Measurements from ENCODE around the gene TAF9.
"Not testable (repeated sequence)": the region's sequence is repeated elsewhere in the genome, so short reads cannot be mapped to it uniquely, and the experiment has no call there.

The TAF9 gene

DNA sequence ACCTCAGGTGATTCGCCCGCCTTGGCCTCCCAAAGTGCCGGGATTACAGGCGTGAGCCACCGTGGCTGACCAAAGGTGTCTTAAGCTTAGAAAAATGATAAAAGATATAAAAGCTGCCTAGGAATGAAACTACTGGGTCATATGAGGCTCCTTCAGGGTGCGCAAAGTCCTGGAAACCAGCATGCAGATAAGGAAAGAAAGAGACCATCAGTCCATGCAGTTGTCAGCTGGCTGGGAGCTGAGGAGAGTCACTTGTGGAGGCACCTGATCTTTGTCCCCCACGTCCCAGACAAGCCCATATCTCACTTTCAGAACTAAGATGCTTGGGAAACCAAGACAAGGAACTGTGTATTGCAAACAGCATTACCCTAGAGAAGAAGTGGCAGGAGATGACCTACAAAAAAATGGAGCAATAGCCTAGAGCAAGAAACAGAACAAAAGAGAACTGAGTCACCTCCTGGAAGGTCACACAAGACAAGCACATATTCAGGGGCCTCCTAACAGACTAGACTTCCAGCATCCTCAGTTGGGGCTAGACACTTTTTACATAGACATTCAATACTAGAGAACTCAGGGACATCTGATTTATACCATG lies 33.9 kb downstream of the TAF9 start:
- no peak for DNase-seq (ENCODE audit: low read depth)

DNA sequence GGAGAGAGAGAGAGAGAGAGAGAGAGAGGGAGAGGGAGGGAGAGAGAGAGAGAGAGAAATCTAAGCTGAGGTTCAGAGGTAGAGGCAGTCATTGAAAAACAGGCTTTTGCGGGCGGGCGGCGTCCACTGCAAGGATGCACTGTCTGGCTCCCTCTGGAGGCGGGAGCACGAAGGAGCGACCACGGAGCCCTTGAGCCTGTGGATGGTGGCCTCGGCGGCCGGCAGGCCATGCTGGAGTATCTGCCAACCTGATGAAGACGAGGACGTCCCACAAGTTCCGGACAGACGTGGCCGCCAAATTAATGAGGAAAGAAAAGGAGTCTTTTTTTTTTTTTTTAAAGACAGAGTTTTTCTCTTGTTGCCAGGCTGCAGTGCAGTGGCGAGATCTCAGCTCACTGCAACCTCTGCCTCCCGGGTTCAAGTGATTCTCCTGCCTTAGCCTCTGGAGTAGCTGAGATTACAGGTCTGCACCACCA lies 34.5 kb downstream of the TAF9 start:
- DNase-seq (ENCODE audit: low read depth), result peak; percentile 63

DNA sequence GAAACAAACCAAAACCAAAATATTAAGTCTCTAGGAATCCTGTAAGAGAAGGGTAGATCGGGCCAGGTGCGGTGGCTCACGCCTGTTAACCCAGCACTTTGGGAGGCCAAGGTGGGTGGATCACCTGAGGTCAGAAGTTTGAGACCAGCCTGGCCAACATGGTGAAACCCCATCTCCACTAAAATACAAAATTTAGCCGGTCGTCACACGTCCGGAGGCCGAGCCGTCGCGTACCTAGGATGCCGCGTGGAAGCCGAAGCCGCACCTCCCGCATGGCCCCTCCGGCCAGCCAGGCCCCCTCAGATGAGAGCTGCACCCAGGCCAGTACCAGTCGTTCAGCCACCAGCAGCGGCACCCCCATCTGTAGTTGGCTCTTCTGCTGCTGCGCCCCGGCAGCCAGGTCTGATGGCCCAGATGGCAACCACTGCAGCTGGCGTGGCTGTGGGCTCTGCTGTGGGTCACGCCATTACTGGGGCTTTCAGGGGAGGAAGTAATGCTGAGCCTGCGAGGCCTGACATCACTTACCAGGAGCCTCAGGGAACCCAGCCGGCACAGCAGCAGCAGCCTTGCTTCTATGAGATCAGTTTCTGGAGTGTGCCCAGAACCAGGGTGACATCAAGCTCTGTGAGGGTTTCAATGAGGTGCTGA lies 35.5 kb downstream of the TAF9 start:
- DNase-seq (ENCODE audit: low read depth), result not testable (repeated sequence)

DNA sequence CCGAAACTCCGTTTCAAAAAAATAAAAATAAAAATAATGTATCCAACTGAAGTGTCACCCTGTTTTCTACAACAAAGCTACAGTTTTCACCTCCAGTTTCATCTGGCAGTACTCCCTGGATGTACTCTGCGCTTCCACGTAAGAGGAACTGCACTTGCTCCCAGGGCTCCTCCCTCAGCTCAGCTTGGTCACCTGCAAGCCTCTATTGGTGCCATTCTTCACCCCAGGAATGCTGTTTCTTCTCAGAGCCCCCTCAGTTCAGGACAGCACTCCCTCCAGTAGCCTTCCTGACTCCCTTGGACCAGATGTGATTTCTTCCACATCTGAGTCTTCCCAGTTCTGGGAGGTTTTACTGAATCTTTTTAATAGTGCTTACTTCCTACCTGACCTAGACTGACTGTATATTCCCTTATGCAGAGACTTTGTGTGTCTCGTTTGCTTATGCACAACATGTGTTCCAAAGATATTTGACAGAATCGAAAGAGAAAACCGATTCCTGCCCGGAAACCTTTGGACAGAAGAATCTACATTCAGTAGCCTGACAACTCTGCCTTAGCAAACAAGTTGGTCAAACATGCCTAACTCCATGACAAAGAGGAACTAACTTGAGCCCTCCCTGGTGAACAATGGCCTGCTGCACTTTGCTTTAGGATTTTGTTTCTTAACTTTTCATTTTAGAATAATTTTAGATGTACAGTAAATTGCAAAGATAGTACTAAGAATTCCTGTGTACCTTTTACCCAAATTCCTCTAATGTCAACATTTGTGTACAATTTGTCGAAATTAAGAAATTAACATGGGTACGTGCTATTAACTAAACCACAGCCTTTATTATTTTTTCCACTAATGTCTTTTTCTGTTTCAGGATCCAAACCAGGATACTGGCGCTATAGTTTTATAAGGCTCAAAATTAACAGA lies 37.5 kb downstream of the TAF9 start:
- DNase-seq (ENCODE audit: low read depth), result no peak

DNA sequence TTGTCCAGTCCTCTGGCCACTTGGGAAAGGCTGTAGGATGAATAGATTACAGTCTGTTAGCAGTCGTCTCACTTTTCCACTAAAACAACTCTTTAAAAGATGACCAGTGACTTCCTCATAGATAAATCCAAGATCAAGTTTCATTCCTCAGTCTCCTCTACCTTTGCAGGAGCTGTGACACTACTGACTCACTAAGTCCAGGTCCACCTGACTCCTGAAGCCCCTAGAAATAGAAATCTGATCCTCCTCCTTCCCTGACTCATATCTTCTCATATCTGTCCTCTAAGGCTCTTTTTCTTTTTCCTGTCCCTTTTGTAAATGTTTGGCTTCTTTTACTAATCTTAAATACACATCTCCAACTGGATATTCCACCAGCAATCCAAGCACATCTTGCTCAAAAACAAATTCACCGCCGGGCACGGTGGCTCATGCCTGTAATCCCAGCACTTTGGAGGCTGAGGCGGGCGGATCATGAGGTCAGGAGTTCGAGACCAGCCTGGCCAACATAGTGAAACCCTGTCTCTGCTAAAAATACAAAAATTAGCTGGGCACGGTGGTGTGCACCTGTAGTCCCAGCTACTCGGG lies 39.3 kb downstream of the TAF9 start:
- no peak for DNase-seq (ENCODE audit: low read depth)

DNA sequence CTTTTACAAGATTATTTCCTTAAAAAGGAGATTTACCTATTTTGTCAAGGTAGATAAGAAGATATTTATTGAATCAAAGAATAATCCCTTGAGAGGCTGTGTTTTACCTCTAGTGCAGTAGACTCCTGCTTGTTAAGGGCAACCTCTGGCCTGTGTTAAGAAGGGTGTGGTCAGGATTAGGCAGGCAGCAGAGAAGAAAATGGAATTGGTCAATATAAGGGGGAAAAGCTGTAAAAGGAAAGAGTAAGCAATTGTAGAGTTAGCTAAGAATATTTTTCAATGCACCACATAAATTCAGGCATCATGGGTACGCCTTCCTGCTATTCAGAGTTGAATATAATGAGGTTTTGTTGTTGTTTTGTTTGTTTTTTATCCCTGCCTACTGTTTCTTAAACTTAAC lies 43.0 kb downstream of the TAF9 start:
- no peak for DNase-seq (ENCODE audit: low read depth)

DNA sequence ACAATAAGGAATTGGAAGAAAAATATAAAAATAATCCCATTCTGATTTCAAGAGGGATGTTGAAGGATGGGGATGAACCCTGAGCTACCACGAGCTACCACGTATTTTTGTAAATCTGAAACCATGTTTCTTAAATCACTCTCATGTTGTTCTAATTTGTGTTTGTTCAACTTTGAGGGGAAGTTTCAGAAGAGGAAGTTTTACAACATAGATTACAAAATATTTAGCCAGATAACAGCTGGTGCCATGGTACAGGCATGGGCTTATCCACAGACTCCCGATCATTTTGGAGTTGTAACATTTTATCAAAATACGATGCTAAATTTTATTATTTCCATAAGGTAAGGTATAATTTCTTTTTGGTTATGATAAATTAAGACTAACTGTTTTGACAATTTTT lies 51.9 kb downstream of the TAF9 start:
- DNase-seq (ENCODE audit: low read depth), result no peak

DNA sequence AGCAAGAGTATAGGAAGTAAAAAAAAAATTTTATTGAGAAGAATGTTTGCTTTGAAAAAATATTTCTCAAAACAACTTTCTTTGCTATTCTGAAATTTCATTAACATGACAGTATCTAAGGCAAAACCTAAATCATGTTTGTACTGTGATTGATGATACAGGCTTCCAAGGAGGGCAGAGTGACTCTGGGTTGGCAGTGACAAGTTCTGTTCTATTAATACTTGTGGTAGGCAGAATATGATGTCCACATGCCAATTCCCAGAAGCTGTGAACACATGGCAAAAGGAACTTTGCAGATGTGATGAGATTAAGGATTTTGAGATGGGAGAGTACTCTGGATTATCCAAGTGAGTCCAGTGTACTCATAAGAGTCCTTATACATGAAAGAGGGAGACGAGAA lies 53.3 kb downstream of the TAF9 start:
- DNase-seq (ENCODE audit: low read depth), result no peak

All from stimulated activated CD8-positive, alpha-beta memory T cell treated with anti-CD3 and anti-CD28 coated beads, Interleukin-4, amount 100 ng/mL, for 24 hours (primary cell).